SK-N-SH (cell line): ENCODE measurements around the gene SLC37A1. TPM values are rescaled to one million over a fixed set of nuclear protein-coding genes. Genes with fewer than 3 reads are reported as not detected.

Source experiments
- CTCF ChIA-PET: fragments of 300-600, 350-600 bp; formaldehyde crosslinking; extraction: SDS; loops from one replicate; lab custom pipeline; 2021; lab: Yijun Ruan, JAX
- POLR2A ChIA-PET: fragments of 350-600 bp; sonication (Branson Sonifier 250); formaldehyde crosslinking; extraction: SDS; loops from one replicate; lab custom pipeline; 2020; ENCODE audit warnings: antibody characterized with exemption, inconsistent platforms; lab: Yijun Ruan, JAX
- DNase-seq: peaks from one replicate; pipeline ENCODE4 v3.0.0; 2012
- H2AFZ ChIP-seq: fragments of 200-600 bp; sonication (generic); 2 replicates; pipeline ENCODE4 v1.8.1; 2016; ENCODE audit warnings: antibody characterized with exemption, mild to moderate bottlenecking, low read depth
- H3F3A ChIP-seq: fragments of 200-600 bp; sonication (generic); replicated peaks from 2 replicates; pipeline ENCODE3; 2016; ENCODE audit warnings: antibody characterized with exemption, mild to moderate bottlenecking; ENCODE audit not compliant: insufficient read depth
- H3K27ac ChIP-seq, 2 experiments: fragments of 200-500 bp in 1 of 2; fragments of 200-600 bp in 1 of 2; sonication (Bioruptor generic) in 1 of 2; sonication (generic), shearing (Covaris generic) in 1 of 2; 2 replicates each; pipeline versions ENCODE4 v1.5.1 to v1.6.1; 2014 to 2016; ENCODE audit warnings: low read depth in 2 of 2, inconsistent platforms in 1 of 2, low read length in 1 of 2, mild to moderate bottlenecking in 1 of 2, mixed read lengths in 1 of 2
- H3K27me3 ChIP-seq: fragments of 200-600 bp; sonication (generic), shearing (Covaris generic); 2 replicates; pipeline ENCODE4 v1.6.1; 2016; ENCODE audit warnings: mixed run types; ENCODE audit not compliant: insufficient read depth
- H3K36me3 ChIP-seq, 2 experiments: fragments of 200-500 bp in 1 of 2; fragments of 200-600 bp in 1 of 2; sonication (Bioruptor generic) in 1 of 2; sonication (generic) in 1 of 2; replicated peaks in 1 of 2; 2 replicates each; pipeline versions ENCODE3 to v1.5.1; 2014 to 2016; ENCODE audit warnings: low read length in 1 of 2, mild to moderate bottlenecking in 1 of 2; ENCODE audit not compliant: insufficient read depth in 2 of 2, control insufficient read depth in 1 of 2
- H3K4me1 ChIP-seq, 2 experiments: fragments of 200-500 bp in 1 of 2; fragments of 200-600 bp in 1 of 2; sonication (Bioruptor generic) in 1 of 2; sonication (generic), shearing (Covaris generic) in 1 of 2; 2 replicates each; pipeline versions ENCODE4 v1.5.1 to v1.6.1; 2014 to 2016; ENCODE audit warnings: low read depth in 1 of 2, low read length in 1 of 2, mixed run types in 1 of 2; ENCODE audit not compliant: insufficient read depth in 2 of 2, control insufficient read depth in 1 of 2
- H3K4me2 ChIP-seq: fragments of 200-600 bp; sonication (generic), shearing (Covaris generic); 2 replicates; pipeline ENCODE4 v1.6.1; 2017; ENCODE audit warnings: mixed run types
- H3K4me3 ChIP-seq, 2 experiments: fragments of 200-500 bp in 1 of 2; fragments of 200-600 bp in 1 of 2; sonication (Bioruptor generic) in 1 of 2; sonication (generic), shearing (Covaris generic) in 1 of 2; 2 replicates each; pipeline versions ENCODE4 v1.5.1 to v1.8.1; 2014 to 2016; ENCODE audit warnings: low read depth in 2 of 2, inconsistent platforms in 1 of 2, low read length in 1 of 2, mild to moderate bottlenecking in 1 of 2, mixed read lengths in 1 of 2, moderate library complexity in 1 of 2
- H3K79me2 ChIP-seq: fragments of 200-600 bp; sonication (generic); 2 replicates; pipeline ENCODE4 v1.8.1; 2017; ENCODE audit warnings: mild to moderate bottlenecking; ENCODE audit not compliant: insufficient read depth
- H3K9ac ChIP-seq: fragments of 200-600 bp; sonication (generic); 2 replicates; pipeline ENCODE4 v1.6.1; 2017; ENCODE audit warnings: mixed run types
- H3K9me2 ChIP-seq: fragments of 200-600 bp; sonication (generic); 2 replicates; pipeline ENCODE4 v1.6.1; 2017; ENCODE audit warnings: mixed run types
- H3K9me3 ChIP-seq: fragments of 200-600 bp; sonication (generic); 2 replicates; pipeline ENCODE4 v1.6.1; 2017; ENCODE audit warnings: mixed run types, mild to moderate bottlenecking, moderate library complexity
- H4K20me1 ChIP-seq: fragments of 200-600 bp; sonication (generic); 2 replicates; pipeline ENCODE4 v1.6.1; 2017; ENCODE audit warnings: mild to moderate bottlenecking, mixed run types; ENCODE audit not compliant: insufficient read depth
- CHD2 ChIP-seq: fragments of 150-350 bp; IDR thresholded peaks from 2 replicates; pipeline ENCODE4 v1.6.1; 2018; ENCODE audit warnings: low read length; ENCODE audit not compliant: partially characterized antibody
- FOXM1 ChIP-seq: IDR thresholded peaks from 2 replicates; pipeline ENCODE4 v1.4.0; 2012; ENCODE audit warnings: low read depth, mild to moderate bottlenecking
- IRF3 ChIP-seq: fragments of 150-350 bp; IDR thresholded peaks from 2 replicates; pipeline ENCODE4 v1.6.1; 2016; ENCODE audit warnings: mild to moderate bottlenecking, low read depth, low read length
- MXI1 ChIP-seq: IDR thresholded peaks from 2 replicates; pipeline ENCODE4 v1.6.1; 2012; ENCODE audit warnings: mild to moderate bottlenecking, low read depth, low read length, improper control_type of control experiment
- NRF1 ChIP-seq: IDR thresholded peaks from 2 replicates; pipeline ENCODE4 v1.6.1; 2012; ENCODE audit warnings: low read depth, mild to moderate bottlenecking, low read length
- REST ChIP-seq: IDR thresholded peaks from 2 replicates; pipeline ENCODE4 v1.6.1; 2012; ENCODE audit warnings: mild to moderate bottlenecking, low read depth, low read length, moderate library complexity
- SMC3 ChIP-seq: IDR thresholded peaks from 2 replicates; pipeline ENCODE4 v1.6.1; 2012; ENCODE audit warnings: low read depth, low read length, improper control_type of control experiment
- TEAD4 ChIP-seq: IDR thresholded peaks from 2 replicates; pipeline ENCODE4 v1.4.0; 2012; ENCODE audit warnings: mild to moderate bottlenecking, borderline replicate concordance; ENCODE audit not compliant: insufficient read depth
- USF1 ChIP-seq: IDR thresholded peaks from 2 replicates; pipeline ENCODE4 v1.4.0; 2012; ENCODE audit warnings: low read depth, borderline replicate concordance
- WGBS: methylation state at CpG from one replicate; pipeline ENCODE4 v1.1.6; 2017; ENCODE audit warnings: low lambda C conversion rate; 5-methylcytosine and 5-hydroxymethylcytosine counted together
- polyA plus RNA-seq, 3 experiments: library from polyadenylated mRNA; depleted of rRNA; stranded (reverse); fragments of >200 nt; gene quantifications; 2 replicates each; pipeline ENCODE4 v1.2.3, GENCODE V29; 2012
- TF ChIP-seq, protein P1 (sequence below): fragments of 200-600 bp; sonication (generic); IDR thresholded peaks from 2 replicates; pipeline ENCODE4 v1.6.1; 2017; ENCODE audit warnings: antibody characterized with exemption, mild to moderate bottlenecking, moderate library complexity
- TF ChIP-seq, protein P2 (sequence below): IDR thresholded peaks from 2 replicates; pipeline ENCODE4 v1.4.0; 2012; ENCODE audit warnings: low read depth, borderline replicate concordance

The SLC37A1 gene
- polyA plus RNA-seq, 1 of the 3 experiments (the other 2 are of a cell fraction) = 2.8 TPM

- TF ChIP-seq REST (no peak), IRF3 (no peak)
Observed at GRCh38 chr21:42624936-42625335, 111.3 kb downstream of the SLC37A1 start (continued).

DNA sequence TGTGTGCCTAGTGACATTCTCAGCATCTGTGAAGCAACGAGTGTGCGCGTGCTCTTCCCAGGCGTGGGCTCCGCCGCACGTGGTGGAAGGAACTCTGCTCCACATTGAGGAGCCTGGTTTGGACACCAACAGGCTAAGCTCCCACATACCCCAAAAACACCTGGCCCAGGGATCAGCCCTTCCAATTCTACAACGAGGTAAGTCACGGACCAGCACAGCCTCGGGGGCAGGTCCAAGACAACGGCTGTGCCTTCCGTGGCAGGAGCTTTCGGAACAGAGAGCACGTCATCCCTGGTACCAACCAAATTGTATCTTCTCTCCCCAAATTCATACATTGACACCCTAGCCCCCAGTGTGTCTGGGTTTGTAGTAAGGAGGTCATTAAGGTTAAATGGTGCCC lies 112.5 kb downstream of the SLC37A1 start:
- no peaks in the 10 kb centered on the region for H3K9me2 ChIP-seq
- H3K79me2 ChIP-seq = no peaks in the 10 kb centered on the region
- DNase-seq = no peak
- POLR2A ChIA-PET = no interaction called here
- TF ChIP-seq USF1 (no peak), IRF3 (no peak), NRF1 (no peak), SMC3 (no peak), FOXM1 (no peak), MXI1 (no peak), CHD2 (no peak), TEAD4 (no peak)
- TF ChIP-seq, protein P1, sequence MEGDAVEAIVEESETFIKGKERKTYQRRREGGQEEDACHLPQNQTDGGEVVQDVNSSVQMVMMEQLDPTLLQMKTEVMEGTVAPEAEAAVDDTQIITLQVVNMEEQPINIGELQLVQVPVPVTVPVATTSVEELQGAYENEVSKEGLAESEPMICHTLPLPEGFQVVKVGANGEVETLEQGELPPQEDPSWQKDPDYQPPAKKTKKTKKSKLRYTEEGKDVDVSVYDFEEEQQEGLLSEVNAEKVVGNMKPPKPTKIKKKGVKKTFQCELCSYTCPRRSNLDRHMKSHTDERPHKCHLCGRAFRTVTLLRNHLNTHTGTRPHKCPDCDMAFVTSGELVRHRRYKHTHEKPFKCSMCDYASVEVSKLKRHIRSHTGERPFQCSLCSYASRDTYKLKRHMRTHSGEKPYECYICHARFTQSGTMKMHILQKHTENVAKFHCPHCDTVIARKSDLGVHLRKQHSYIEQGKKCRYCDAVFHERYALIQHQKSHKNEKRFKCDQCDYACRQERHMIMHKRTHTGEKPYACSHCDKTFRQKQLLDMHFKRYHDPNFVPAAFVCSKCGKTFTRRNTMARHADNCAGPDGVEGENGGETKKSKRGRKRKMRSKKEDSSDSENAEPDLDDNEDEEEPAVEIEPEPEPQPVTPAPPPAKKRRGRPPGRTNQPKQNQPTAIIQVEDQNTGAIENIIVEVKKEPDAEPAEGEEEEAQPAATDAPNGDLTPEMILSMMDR = no peak
- TF ChIP-seq, protein P2, sequence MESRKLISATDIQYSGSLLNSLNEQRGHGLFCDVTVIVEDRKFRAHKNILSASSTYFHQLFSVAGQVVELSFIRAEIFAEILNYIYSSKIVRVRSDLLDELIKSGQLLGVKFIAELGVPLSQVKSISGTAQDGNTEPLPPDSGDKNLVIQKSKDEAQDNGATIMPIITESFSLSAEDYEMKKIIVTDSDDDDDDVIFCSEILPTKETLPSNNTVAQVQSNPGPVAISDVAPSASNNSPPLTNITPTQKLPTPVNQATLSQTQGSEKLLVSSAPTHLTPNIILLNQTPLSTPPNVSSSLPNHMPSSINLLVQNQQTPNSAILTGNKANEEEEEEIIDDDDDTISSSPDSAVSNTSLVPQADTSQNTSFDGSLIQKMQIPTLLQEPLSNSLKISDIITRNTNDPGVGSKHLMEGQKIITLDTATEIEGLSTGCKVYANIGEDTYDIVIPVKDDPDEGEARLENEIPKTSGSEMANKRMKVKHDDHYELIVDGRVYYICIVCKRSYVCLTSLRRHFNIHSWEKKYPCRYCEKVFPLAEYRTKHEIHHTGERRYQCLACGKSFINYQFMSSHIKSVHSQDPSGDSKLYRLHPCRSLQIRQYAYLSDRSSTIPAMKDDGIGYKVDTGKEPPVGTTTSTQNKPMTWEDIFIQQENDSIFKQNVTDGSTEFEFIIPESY = no peak
- H3K27me3 ChIP-seq = no peaks in the 10 kb centered on the region
- H3K4me2 ChIP-seq = no peak overlapping the region
- no peaks in the 10 kb centered on the region for H3F3A ChIP-seq
- no peaks in the 10 kb centered on the region for H3K9me3 ChIP-seq
- CTCF ChIA-PET = interaction anchor here (1.2 kb wide), 1 partner anchor 10 kb away, joined by 3 read pairs; no protein-coding TSS in a partner anchor
- H2AFZ ChIP-seq = no peak overlapping the region
- no peak overlapping the region for H3K27ac ChIP-seq
- H3K36me3 ChIP-seq = no peaks in the 10 kb centered on the region
- no peak overlapping the region for H3K4me3 ChIP-seq
- H4K20me1 ChIP-seq = no peaks in the 10 kb centered on the region
- no peak overlapping the region for H3K9ac ChIP-seq
- no peaks in the 10 kb centered on the region for H3K4me1 ChIP-seq
- 70% methylated on average over 12 of the region's 14 CpGs for WGBS
